Fibroblast of skin of left biceps (primary cell): ENCODE results near the gene FAM117A.

ENCODE experiments used
- DNase-seq, 2 experiments: peaks; one replicate each; pipeline ENCODE4 v3.0.0-alpha.2; 2013; ENCODE audit warnings: low read depth in 2 of 2

FAM117A gene, protein sequence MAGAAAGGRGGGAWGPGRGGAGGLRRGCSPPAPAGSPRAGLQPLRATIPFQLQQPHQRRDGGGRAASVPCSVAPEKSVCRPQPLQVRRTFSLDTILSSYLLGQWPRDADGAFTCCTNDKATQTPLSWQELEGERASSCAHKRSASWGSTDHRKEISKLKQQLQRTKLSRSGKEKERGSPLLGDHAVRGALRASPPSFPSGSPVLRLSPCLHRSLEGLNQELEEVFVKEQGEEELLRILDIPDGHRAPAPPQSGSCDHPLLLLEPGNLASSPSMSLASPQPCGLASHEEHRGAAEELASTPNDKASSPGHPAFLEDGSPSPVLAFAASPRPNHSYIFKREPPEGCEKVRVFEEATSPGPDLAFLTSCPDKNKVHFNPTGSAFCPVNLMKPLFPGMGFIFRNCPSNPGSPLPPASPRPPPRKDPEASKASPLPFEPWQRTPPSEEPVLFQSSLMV

DNA sequence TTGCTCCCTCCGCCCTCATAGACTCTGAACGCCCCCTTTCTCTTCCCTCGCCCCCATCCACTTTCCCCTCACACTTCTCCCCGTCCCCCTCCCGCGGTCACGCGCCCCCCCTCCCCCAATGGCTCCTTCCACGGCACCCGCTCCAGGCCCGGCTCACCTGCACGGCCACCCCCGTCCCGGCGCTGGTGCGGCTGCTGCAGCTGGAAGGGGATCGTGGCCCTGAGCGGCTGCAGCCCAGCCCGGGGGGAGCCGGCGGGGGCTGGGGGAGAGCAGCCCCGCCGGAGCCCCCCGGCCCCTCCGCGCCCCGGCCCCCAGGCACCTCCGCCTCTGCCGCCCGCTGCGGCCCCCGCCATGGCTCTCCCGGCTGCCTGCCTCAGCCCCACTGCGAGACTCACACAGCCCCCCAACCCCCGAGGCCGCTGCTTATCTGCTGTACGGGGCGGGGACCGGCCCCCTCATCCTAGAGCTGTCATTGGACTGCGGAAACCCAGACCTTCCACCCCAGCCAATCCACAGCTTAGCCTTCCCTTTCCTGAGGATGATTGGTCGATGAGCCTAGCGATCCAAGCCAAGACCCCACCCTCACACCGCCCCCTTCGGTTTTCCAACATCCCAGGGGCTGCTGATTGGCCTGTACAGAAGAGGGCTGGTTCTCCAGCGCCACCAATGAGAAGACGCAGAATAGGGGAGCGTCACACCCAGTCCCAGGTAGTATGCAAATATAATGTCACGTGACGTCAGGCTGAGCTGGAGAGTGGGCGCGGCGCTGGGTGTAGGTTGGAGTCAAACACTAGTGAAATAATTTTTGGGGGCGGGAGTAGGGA lies at the start of gene FAM117A:
Gene FAM117A (minus strand): TSS at position 397 of the 824 bp plus-strand sequence. CDS start 44 bp downstream, at position 353.
- DNase-seq: peak; percentile 90

DNA sequence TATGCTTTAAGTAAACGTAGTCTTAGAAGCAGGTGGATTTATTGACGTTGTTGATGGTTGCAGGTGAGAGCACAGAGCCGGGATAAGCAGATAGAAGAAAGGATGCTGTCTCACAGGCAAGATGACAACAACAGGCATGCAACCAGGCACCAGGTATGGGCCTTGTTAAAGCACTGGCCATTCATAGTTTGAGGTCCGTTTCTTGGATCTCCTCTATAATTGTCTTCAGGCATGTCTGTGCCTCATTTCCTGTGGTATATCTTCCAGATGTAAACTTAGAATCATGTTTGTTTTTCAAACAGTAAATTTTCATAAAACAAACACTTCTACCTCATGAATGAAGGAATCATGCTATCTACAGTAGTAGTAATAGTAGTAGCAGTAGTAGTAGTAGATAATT lies 45.1 kb upstream of the FAM117A start:
- no peak for DNase-seq

DNA sequence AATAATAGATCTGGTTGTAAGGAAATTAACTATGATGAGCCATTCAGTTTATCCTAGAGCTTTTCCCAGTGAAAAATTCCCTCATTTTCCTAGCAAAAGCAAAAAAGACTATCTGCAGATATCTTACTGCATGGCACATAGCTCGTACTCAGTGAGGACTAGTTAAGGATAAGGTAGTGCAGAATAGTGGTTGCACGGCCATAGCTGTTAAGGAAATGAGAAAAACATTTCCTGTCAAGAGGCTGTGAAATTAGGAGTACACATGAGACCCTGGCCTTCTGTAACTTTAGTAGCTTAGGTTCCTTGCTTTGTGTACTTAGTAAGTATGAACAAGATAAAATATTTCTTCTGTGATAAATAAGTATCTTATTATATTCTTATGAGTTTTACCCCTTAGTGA lies 34.8 kb upstream of the FAM117A start:
- DNase-seq: no peak

DNA sequence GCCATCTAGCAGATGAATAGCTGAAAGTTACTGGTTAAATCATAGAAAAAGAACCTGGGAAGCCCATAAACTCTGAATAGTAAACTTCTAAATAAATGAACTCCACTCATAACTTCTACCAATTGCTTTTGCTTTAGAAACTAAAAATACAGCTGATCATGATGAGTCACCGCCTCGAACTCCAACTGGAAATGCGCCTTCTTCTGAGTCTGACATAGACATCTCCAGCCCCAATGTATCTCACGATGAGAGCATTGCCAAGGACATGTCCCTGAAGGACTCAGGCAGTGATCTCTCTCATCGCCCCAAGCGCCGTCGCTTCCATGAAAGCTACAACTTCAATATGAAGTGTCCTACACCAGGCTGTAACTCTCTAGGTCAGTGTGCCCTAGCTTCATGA lies 34.3 kb upstream of the FAM117A start:
- DNase-seq: no peak

DNA sequence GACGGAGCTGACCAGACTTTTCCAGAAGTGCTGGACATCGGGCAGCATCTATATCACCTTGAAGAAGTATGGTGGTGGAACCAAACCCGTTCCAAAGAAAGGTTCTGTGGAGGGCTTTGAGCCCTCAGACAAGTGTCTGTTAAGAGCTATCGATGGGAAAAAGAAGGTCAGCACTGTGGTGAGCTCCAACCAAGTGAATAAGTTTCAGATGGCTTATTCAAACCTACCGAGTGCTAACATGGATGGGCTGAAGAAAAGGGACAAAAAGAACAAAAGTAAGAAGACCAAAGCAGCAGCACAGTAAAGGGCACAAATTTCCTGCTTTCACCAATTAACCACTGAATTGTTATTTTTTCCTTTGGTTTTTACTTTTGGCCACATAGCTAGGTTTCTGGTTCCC lies 31.4 kb upstream of the FAM117A start:
- no peak for DNase-seq

DNA sequence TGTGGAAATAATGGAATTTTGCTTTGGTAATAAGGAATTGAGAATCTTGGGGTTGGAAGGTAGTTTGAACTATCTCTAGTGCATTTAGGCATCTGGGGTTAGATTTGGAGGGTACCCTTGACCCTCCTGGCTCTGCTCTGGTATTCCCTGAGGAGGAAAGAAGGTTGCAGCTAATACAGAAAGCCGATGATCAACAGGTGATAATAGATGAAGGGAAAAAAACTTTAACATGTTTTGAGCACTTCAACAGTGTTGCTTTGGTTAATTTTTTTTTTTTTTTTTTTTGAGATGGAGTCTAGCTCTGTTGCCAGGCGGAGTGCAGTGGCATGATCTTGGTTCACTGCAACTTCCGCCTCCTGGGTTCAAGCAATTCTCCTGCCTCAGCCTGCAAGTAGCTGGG lies 29.4 kb upstream of the FAM117A start:
- no peak for DNase-seq

DNA sequence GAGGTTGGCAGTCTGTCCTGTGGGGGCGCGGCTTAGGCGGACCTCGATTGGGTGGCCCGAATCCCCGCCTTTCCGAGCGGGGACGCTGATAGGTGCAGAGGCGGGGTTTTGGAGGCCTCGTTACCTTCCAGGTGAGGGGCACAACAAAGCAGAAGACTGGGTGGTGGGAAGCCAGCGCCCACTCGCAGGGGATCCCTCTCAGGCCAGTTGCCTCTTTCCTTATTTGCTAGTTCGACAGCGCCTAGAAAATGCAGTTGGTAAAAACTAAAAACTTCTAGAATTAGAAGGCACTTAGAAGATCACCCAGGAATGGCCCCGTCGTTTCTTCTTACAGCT lies 25.3 kb upstream of the FAM117A start:
- DNase-seq: no peak

DNA sequence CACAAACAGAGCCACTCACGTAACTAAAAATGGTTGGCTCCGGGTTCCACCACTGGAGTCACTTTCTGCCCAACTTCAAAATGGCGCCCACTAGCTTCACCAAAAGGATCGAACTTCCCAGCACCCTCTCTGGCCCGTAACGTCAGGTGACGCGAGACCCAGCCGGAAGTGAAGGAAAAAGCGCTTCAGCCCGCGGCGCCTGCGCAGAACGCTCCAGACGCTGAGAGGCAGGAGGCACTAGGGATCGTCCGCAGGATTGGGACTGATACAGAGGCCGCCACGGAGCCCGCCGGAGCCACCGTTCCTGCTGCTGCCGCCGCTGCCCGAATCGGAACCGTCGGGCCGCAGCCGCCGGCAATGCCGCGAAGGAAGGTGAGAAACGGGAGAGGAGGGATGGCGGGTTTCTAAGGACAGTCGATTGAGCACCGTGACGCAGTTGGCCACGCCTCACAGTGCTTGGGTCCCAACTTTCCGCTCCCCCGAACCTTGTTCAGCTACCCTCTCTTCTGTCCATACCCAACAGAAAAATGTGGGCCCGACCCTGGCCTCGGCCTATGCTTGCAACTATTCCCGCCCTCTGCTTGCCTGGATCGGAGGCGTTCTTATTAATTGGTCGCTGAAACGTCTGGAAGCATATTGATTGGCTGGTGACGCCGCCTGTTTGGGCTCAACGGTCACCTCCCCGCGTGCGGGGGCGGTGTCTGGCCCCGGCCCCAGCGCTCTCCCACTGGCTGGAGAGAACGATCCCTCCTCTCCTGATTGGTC lies 24.7 kb upstream of the FAM117A start, which contains the start of gene KAT7:
Gene KAT7 (plus strand): TSS at position 204 of the 765 bp plus-strand sequence. CDS start 154 bp downstream, at position 358.
- peak; percentile 98 to 99 for DNase-seq

DNA sequence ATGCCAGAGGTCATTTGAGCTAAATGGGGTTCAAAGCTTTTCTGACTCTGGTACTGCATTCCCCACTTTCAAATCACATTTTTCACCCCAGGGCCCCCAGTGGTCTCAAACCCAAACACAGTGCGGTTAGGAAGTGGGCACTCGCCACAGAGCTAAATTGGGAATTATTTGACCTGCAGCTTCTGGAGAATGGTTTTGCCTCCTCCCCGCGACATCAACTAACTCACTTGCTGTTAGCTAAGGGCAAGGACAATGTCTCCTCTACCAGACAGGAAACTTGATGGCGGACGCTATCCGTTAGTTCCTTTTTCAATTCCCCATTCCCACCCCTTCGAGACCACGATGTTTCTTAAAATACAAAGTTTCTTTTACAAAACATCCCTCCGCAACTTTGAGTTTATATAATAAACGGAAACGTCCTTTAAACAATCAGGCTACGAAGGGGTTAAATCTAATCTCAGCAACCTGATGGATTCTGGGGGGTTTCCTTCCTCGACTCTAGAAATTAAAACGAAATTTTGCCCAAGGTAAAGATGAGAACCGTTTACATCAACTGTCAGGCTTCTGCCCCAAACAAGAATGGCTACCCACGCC lies 24.1 kb upstream of the FAM117A start:
- no peak for DNase-seq

DNA sequence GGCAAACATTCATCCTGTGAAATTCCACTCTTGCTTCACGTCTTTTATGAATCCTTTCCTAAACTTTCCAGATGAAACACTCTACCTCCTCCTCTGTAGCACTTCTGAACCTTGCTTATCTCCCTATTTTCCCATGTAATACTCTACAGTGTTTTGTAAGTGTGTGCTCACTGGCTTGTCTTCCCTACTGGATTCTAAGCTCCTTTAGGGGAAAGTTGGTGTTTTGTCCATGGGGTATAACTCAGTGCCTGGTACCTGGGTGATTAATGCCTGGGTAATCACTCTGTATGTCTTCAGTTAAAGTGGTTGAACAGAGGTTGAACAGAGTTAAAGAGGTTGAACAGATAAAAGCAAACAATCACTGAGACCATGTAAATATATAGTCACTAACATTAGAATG lies 20.7 kb upstream of the FAM117A start:
- DNase-seq: no peak

DNA sequence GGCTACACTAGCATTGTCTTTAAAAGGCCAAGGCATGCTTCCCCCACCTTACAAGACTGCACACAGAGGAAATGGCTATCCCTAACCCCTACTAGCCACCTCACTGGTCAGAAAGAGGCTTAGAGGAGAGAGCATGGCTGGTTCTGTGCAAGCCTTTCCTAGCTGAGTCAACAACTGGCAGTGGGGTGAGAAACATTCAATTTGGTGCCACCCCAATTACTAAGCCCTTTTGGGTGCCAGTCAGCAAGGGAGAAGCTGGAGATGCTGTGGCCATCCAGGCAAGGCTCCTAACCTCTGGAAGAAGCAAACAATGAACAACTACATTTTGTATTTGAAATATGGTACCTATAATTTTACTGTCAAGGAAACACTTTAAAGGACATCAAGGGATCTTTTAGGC lies 19.9 kb upstream of the FAM117A start:
- DNase-seq: no peak

DNA sequence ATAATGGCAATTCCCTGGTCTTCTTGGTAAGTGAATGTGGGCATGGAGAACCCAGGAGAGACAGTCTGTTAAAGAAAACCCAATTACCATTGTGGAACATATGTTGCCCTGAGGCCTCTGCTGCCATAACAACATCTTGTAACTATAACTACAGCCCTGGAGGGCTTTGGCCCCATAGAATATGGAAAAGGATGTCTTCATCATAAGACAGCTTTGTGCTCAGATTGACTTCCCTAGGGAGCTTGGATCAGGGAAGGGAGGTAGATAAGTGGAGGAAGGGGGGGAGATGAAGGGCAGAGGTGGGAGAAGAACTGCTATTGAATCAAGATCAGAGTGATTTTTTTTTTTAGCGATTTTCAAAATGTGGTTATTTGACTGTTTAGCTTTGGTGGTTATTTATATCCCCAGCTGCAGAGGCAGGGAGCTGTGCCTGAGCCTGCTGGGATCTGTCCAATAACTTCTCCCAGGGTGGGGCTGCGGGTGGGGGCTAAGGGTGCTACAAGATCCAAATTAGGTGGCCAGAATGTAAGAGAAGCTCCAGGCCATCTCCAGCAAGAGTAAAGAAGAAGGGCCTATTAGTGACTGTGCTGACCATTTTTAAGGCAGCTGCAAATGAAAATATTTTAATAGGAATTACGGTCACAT lies 19.3 kb upstream of the FAM117A start:
- no peak for DNase-seq

DNA sequence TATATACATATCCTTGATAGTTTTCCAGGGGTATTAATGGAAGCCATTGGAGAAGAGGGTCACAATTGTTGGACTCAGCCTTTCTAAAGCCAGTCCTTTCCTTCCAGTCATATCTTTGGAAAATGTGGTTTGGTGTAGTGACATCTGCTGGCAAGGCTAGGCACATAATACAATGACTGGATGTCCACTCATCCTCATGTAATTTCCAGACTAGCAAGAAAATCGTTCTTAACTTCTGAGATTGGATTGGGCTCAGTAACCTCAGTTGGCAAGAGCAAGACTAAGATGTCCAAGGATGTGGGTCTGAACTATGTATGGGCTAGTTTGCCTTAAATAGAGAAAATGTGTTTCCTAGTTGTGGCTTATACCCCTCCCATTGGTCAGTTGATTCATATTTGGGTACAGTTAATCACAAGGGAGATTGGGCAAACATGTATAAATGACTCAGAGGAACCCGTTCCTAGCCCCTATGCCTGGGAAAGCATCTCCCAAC lies 15.9 kb upstream of the FAM117A start:
- peak; percentile 21 to 23 for DNase-seq

DNA sequence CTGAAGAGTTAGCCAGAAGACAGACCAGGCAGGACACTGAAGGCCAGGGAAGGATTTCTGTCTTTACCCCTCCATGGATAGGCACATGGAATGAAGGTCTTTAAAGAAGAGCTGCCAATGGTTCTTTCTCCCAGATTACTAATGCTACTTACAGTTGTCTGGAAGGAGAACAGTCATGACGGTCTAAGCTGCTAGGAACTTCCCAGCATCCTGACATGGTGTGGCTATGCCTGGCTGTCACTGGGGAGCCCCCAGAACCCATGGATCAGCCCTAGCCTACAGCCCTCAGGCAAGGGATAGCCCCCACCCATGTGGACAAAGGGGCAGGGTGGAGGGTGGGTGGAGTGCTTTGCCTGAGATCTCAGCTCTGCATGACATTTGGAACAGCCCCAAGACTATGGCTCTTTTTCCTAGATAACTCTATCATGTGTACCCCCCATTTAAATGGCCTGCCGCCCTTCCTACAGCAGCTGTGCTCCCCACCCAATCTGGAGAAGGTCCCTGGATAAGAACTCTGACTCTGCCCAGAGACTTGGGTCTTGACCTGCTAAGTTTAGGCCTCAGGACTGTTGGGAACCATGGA lies 15.3 kb upstream of the FAM117A start:
- no peak for DNase-seq

DNA sequence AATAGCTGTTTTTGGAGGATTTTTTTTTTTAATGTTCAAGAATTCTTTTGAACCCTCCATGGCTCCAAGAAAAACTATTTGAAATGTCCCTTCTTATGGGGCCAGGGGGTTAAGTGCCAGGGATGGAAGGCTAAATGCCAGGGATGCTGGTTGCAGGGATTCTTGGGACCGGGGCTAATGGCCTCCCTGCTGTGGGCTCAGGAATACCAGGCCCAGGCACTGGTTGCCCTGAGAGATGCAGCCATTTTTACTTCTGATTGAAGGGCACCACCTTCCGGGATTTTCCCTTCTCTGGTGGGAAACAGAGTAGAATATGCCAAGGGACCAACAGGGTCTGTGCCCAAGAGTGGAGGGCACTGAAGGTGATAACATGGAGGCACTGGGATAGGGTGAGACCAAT lies 13.6 kb upstream of the FAM117A start:
- DNase-seq: no peak

DNA sequence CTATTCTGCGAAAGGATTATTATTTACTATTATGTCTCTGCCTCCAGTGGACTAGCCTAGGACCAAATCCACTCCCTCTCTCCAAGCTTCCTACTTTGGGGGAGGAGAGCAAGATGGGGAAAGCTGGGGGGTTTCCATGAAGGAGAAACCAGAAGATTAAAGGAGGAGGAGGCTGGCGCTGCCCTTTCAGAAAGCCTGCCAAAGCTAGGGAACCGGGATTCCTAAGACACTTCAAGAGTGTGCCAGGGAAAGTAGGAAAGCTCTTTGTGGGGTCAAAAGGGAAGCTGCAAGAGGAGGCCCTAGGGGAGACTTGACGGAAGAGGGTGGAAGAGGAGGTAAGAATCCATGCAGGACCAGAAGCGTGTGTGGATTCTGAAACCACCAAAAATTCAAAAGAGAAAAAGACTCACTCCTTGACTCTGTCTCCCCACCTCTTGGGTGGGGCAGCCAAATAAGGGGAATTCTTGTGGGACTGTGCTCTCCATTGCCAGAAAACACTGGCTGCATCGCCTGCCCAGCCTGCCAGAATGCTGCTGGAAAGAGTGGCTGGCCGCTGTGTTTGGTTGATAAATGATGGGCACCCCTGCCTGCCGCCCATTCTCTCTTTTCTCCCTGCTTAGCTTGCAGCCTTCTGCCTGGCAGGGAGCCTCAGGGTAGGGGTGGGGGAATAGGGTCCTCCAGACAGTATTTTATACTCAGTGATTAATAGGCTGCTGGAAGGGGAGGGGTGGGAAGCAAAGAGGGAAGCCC lies 12.8 kb upstream of the FAM117A start:
- no peak for DNase-seq

DNA sequence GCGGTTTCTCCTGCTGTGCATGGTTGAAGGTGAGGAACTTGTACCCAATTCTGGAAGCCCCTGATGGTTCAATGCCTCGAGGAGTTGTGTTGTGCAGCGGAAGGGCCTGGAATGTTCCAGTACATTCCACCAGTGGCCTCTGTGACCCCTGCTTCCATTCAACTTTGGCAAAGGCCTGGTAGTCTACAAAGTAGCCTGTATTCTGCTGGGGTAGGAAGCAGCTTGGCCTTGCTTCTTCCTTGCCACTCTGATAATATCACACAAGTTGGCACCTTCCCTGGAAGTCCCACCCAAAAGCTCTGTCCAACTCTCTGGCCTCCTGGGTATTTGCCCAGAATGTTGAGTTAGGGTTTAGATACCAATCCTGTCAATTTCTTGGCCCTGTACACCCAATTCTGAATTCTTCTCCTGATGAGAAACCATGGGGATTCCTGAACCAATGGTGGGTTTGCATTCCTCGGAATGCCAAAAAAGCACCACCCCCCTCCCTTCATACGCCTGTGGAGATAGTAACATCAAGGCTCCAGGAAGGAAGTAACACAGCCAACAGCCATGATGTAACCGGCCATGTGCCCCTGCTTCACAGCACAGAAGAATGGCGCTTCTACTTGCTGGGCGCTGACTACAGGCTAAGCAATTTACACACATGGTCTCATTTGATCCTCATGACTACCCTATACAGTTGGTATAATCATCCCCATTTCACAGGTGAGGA lies 11.8 kb upstream of the FAM117A start:
- no peak for DNase-seq

DNA sequence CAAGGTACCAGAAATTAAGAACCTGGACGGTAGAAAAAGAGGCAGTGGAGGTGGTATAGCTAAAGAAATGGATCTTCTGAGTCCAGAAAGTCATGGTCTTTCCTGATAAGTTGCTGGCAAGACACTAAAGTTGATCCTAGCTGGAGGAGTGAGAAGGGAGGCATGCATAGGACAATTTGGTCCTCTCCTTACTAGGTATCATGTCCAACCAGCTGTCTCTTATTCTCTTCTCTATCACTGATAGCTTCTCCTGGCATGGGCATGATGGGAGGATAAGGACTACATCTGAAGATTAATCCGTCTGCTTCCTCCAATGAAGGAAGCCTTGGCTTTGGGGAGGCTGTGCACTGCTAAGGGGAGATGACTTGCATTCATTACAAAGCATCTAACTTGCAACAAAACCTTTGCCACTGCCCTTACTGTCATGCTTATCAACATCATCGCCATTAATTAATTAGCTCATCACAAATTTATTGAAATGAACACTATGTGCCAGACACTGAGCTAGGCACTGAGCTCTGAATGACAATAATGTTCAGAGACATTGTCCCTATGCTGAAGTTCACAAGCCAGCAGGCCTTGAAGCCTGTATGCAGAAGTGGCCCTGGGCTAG lies 3.1 kb upstream of the FAM117A start:
- no peak for DNase-seq
